WTC11 (cell line): ENCODE measurements around the gene ADGRL1. TPM values are rescaled to one million over a fixed set of nuclear protein-coding genes. Genes with fewer than 3 reads are reported as not detected.
A peak's percentile ranks its signal among the peaks of the same experiment; 100 is the strongest.

ENCODE experiments used
- ATAC-seq: fragments of 200-7000 bp; cut with Tn5 transposase; 2 replicates; pipeline ENCODE4 v1.10.0; 2021; ENCODE audit warnings: mild to moderate bottlenecking, moderate library complexity
- CTCF ChIA-PET: fragments of 300-600 bp; sonication (Branson Sonifier 250); formaldehyde crosslinking; loops from one replicate; lab custom pipeline; 2021; ENCODE audit warnings: antibody characterized with exemption; lab: Charles Lee
- POLR2A ChIA-PET: fragments of 350-600 bp; sonication (Branson Sonifier 250); formaldehyde crosslinking; loops from one replicate; lab custom pipeline; 2021; ENCODE audit warnings: antibody characterized with exemption; lab: Charles Lee
- DNase-seq: peaks from one replicate; pipeline ENCODE4 v3.0.0; 2021; ENCODE audit warnings: low spot score
- H3K27ac Mint-ChIP-seq: 2 replicates; pipeline ENCODE4 v1.8.0; 2021; ENCODE audit warnings: mixed read lengths
- H3K27me3 Mint-ChIP-seq: 2 replicates; pipeline ENCODE4 v1.8.0; 2021; ENCODE audit warnings: low read depth, mild to moderate bottlenecking, moderate library complexity, mixed read lengths
- H3K36me3 Mint-ChIP-seq: 2 replicates; pipeline ENCODE4 v1.8.0; 2021; ENCODE audit warnings: mixed read lengths
- H3K4me1 Mint-ChIP-seq: 2 replicates; pipeline ENCODE4 v1.8.0; 2022; ENCODE audit warnings: mixed read lengths
- H3K4me3 Mint-ChIP-seq: 2 replicates; pipeline ENCODE4 v1.8.0; 2021; ENCODE audit warnings: mild to moderate bottlenecking, moderate library complexity, mixed read lengths
- H3K9me3 Mint-ChIP-seq: 2 replicates; pipeline ENCODE4 v1.8.0; 2021; ENCODE audit warnings: mixed read lengths
- CREM ChIP-seq: sonication (generic); formaldehyde crosslinking; IDR thresholded peaks from 2 replicates; pipeline ENCODE4 v1.8.1; 2022; ENCODE audit warnings: mild to moderate bottlenecking, missing genetic modification reagents, moderate library complexity
- ETV6 ChIP-seq: sonication (generic); formaldehyde crosslinking; IDR thresholded peaks from 2 replicates; pipeline ENCODE4 v1.8.1; 2022; ENCODE audit warnings: mild to moderate bottlenecking, missing genetic modification reagents
- NFATC4 ChIP-seq: fragments of 250-450 bp; sonication (Bioruptor Pico); IDR thresholded peaks from 2 replicates; pipeline ENCODE4 v1.9.0; 2021; ENCODE audit warnings: mild to moderate bottlenecking
- NFYB ChIP-seq: sonication (generic); formaldehyde crosslinking; conservative IDR thresholded peaks from 2 replicates; pipeline ENCODE4 v1.8.0; 2022; ENCODE audit warnings: low read depth, missing genetic modification reagents
- OVOL2 ChIP-seq: fragments of 250-450 bp; sonication (Bioruptor Pico); IDR thresholded peaks from 2 replicates; pipeline ENCODE4 v1.9.0; 2021; ENCODE audit warnings: mild to moderate bottlenecking, borderline replicate concordance
- RELA ChIP-seq: sonication (generic); formaldehyde crosslinking; IDR thresholded peaks from 2 replicates; pipeline ENCODE4 v1.8.1; 2022; ENCODE audit warnings: missing genetic modification reagents, mild to moderate bottlenecking, borderline replicate concordance
- SP1 ChIP-seq: sonication (generic); formaldehyde crosslinking; conservative IDR thresholded peaks from 2 replicates; pipeline ENCODE4 v1.8.1; 2022; ENCODE audit warnings: missing genetic modification reagents
- TP53 ChIP-seq: sonication (generic); formaldehyde crosslinking; IDR thresholded peaks from 2 replicates; pipeline ENCODE4 v1.8.1; 2023; ENCODE audit warnings: mild to moderate bottlenecking, missing genetic modification reagents
- ZNF138 ChIP-seq: sonication (generic); formaldehyde crosslinking; conservative IDR thresholded peaks from 2 replicates; pipeline ENCODE4 v1.8.1; 2022; ENCODE audit warnings: mild to moderate bottlenecking, moderate library complexity, missing genetic modification reagents
- ZNF263 ChIP-seq: sonication (generic); formaldehyde crosslinking; IDR thresholded peaks from 2 replicates; pipeline ENCODE4 v1.8.1; 2022; ENCODE audit warnings: low read depth, mild to moderate bottlenecking, moderate library complexity, missing genetic modification reagents
- total RNA-seq: library from RNA; stranded (reverse); gene quantifications from 3 replicates; pipeline ENCODE4 v1.2.3, GENCODE V29; 2021
- TF ChIP-seq, protein P1 (sequence below): sonication (generic); formaldehyde crosslinking; IDR thresholded peaks from 2 replicates; pipeline ENCODE4 v1.8.0; 2022; ENCODE audit warnings: mild to moderate bottlenecking, missing genetic modification reagents
- TF ChIP-seq, protein P2 (sequence below): sonication (generic); formaldehyde crosslinking; IDR thresholded peaks from 2 replicates; pipeline ENCODE4 v1.8.1; 2023; ENCODE audit warnings: mild to moderate bottlenecking, moderate library complexity, missing genetic modification reagents
- TF ChIP-seq, protein P3 (sequence below): sonication (generic); formaldehyde crosslinking; conservative IDR thresholded peaks from 2 replicates; pipeline ENCODE4 v1.8.1; 2023; ENCODE audit warnings: mild to moderate bottlenecking, low read depth, missing genetic modification reagents, moderate library complexity
- TF ChIP-seq, protein P4 (sequence below): fragments of 250-450 bp; sonication (Bioruptor Pico); IDR thresholded peaks from 2 replicates; pipeline ENCODE4 v1.9.0; 2021; ENCODE audit warnings: moderate library complexity, mild to moderate bottlenecking, inconsistent platforms, borderline replicate concordance
- TF ChIP-seq, protein P5 (sequence below): sonication (generic); formaldehyde crosslinking; IDR thresholded peaks from 2 replicates; pipeline ENCODE4 v1.8.1; 2023; ENCODE audit warnings: mild to moderate bottlenecking, missing genetic modification reagents, moderate library complexity
- TF ChIP-seq, protein P6 (sequence below): sonication (generic); formaldehyde crosslinking; IDR thresholded peaks from 2 replicates; pipeline ENCODE4 v1.8.1; 2023; ENCODE audit warnings: mild to moderate bottlenecking, missing genetic modification reagents
- TF ChIP-seq, protein P7 (sequence below): fragments of 250-450 bp; sonication (Bioruptor Pico); IDR thresholded peaks from 2 replicates; pipeline ENCODE4 v1.8.0; 2021; ENCODE audit warnings: mild to moderate bottlenecking

Gene ADGRL1
- total RNA-seq, 1 experiment from 2014 or later = 128 TPM

DNA sequence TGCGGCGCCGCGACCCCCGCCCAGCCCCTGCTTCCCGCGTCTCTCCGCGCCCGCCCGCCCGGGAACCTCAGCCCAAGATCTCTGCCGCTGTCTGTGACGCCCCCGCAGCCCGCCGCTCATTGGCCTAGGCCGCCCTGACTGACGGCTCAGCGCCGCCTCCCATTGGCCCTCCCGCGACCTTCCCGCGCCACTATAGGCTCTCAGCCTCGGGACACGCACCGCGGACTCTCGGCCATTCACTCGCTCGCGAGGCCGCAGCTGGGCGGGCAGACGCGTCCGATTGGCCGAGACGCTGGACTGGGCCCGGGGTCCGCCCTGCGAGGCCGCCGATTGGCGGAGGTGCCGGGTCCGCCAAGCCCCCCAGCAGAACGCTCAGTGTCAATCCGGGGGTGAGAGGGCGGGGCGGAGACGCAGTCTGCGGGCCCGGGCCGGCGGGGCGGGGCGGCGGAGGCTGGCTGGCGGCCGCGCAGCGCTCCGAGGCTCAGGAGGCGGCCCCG is 88.3 kb downstream of the ADGRL1 start, which contains the start of gene PRKACA:
Gene PRKACA, minus strand, starts transcription at position 95 of the 497 bp plus-strand sequence. CDS start 215 bp downstream, outside the sequence.
- ATAC-seq = peak; percentile 94

DNA sequence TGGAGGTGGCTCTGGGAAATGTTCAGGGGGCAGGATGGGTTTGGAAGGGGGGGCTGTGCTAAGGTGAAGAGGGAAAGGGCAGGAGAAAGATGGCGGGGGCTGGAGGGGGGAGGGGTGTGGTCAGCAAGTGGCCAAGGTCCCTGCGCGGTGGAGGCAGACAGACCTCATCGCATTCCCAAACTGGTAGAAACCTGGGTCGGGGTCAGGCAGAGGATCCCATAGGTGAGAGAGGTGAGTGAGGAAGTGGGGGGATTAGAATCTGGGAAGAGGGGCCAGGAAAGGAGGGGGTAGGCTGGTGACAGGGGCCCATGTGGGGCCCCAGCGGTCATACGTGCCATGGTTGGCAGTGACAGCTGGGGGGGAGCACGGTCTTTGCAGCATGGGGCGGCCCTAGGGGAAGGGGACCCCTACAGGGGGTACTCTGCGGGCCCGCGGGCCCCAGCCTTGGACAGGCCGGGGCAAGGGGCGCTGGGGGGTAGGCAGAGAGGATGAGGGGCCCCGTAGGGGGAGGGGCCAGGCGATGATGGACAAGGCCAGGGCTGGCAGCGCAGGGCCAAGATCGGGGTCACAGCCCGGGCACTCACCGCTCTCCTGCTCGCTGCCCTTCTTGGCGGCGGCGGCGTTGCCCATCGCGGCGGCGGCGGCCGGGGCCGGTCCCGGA is 88.9 kb downstream of the ADGRL1 start:
- peaks cover 37% of the 10 kb centered on the region for H3K4me1 Mint-ChIP-seq
- H3K27ac Mint-ChIP-seq = no peak overlapping the region
- POLR2A ChIA-PET = interaction anchor here (1.2 kb wide), 1 partner anchor 19 kb away, joined by 5 read pairs; no protein-coding TSS in a partner anchor
- 0 out of 2 replicates have a peak, but pooled peaks cover 7% of the 10 kb centered on the region for H3K27me3 Mint-ChIP-seq
- no peaks in the 10 kb centered on the region for H3K9me3 Mint-ChIP-seq
- H3K4me3 Mint-ChIP-seq = peak overlapping the region; percentile 86
- TF ChIP-seq, protein P1, sequence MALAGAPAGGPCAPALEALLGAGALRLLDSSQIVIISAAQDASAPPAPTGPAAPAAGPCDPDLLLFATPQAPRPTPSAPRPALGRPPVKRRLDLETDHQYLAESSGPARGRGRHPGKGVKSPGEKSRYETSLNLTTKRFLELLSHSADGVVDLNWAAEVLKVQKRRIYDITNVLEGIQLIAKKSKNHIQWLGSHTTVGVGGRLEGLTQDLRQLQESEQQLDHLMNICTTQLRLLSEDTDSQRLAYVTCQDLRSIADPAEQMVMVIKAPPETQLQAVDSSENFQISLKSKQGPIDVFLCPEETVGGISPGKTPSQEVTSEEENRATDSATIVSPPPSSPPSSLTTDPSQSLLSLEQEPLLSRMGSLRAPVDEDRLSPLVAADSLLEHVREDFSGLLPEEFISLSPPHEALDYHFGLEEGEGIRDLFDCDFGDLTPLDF = no peak
- TF ChIP-seq, protein P2, sequence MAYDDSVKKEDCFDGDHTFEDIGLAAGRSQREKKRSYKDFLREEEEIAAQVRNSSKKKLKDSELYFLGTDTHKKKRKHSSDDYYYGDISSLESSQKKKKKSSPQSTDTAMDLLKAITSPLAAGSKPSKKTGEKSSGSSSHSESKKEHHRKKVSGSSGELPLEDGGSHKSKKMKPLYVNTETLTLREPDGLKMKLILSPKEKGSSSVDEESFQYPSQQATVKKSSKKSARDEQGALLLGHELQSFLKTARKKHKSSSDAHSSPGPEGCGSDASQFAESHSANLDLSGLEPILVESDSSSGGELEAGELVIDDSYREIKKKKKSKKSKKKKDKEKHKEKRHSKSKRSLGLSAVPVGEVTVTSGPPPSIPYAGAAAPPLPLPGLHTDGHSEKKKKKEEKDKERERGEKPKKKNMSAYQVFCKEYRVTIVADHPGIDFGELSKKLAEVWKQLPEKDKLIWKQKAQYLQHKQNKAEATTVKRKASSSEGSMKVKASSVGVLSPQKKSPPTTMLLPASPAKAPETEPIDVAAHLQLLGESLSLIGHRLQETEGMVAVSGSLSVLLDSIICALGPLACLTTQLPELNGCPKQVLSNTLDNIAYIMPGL (CRISPR knock-in tag) = no peak
- no peak for TF ChIP-seq ZNF263 (CRISPR knock-in tag)
- no peak for TF ChIP-seq ETV6 (CRISPR knock-in tag)
- TF ChIP-seq ZNF138 (CRISPR knock-in tag) = no peak
- TF ChIP-seq OVOL2 (CRISPR knock-in tag) = no peak
- no peak for TF ChIP-seq NFATC4 (CRISPR knock-in tag)
- ATAC-seq = 0 out of 2 replicates have a peak, but pooled peaks have one; percentile 0
- H3K36me3 Mint-ChIP-seq = no peaks in the 10 kb centered on the region
- CTCF ChIA-PET = interaction anchor here (1.0 to 3.7 kb wide), 5 partner anchors 20 to 289 kb away, joined by 3 to 19 read pairs (median 6); partner anchors contain the start of gene ASF1B
- DNase-seq = peak; percentile 32

More for the DNA sequence above, 88.3 kb downstream of the ADGRL1 start, which contains the start of gene PRKACA:
- Mint-ChIP-seq H3K4me3 (peak within 1 kb of the TSS; percentile 90), H3K27me3 (0 out of 2 replicates have a peak, but pooled peaks cover 7% of the 10 kb centered on the region), H3K9me3 (no peaks in the 10 kb centered on the region), H3K4me1 (peaks cover 32% of the 10 kb centered on the region), H3K27ac (peak within 1 kb of the TSS; percentile 98), H3K36me3 (0 out of 2 replicates have a peak, but pooled peaks cover 3% of the 10 kb centered on the region)
- ChIA-PET POLR2A (interaction anchor here (0.6 to 1.2 kb wide), 3 partner anchors 18 to 158 kb away, joined by 3 to 5 read pairs (median 5); partner anchors contain the start of gene ASF1B), CTCF (interaction anchor here (0.6 to 3.4 kb wide), 4 partner anchors 19 to 288 kb away, joined by 3 to 18 read pairs (median 6); partner anchors contain the start of gene ASF1B)
- TF ChIP-seq, protein P3, sequence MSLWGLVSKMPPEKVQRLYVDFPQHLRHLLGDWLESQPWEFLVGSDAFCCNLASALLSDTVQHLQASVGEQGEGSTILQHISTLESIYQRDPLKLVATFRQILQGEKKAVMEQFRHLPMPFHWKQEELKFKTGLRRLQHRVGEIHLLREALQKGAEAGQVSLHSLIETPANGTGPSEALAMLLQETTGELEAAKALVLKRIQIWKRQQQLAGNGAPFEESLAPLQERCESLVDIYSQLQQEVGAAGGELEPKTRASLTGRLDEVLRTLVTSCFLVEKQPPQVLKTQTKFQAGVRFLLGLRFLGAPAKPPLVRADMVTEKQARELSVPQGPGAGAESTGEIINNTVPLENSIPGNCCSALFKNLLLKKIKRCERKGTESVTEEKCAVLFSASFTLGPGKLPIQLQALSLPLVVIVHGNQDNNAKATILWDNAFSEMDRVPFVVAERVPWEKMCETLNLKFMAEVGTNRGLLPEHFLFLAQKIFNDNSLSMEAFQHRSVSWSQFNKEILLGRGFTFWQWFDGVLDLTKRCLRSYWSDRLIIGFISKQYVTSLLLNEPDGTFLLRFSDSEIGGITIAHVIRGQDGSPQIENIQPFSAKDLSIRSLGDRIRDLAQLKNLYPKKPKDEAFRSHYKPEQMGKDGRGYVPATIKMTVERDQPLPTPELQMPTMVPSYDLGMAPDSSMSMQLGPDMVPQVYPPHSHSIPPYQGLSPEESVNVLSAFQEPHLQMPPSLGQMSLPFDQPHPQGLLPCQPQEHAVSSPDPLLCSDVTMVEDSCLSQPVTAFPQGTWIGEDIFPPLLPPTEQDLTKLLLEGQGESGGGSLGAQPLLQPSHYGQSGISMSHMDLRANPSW (CRISPR knock-in tag) = no peak
- TF ChIP-seq NFYB (CRISPR knock-in tag) (peak; percentile 100), SP1 (CRISPR knock-in tag) (peak; percentile 84), TP53 (CRISPR knock-in tag) (no peak), CREM (CRISPR knock-in tag) (peak; percentile 46; the same call in 1 of the 2 replicates), RELA (CRISPR knock-in tag) (no peak)
- TF ChIP-seq, protein P4, sequence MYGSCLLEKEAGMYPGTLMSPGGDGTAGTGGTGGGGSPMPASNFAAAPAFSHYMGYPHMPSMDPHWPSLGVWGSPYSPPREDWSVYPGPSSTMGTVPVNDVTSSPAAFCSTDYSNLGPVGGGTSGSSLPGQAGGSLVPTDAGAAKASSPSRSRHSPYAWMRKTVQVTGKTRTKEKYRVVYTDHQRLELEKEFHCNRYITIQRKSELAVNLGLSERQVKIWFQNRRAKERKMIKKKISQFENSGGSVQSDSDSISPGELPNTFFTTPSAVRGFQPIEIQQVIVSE (CRISPR knock-in tag) = no peak
- TF ChIP-seq, protein P5, sequence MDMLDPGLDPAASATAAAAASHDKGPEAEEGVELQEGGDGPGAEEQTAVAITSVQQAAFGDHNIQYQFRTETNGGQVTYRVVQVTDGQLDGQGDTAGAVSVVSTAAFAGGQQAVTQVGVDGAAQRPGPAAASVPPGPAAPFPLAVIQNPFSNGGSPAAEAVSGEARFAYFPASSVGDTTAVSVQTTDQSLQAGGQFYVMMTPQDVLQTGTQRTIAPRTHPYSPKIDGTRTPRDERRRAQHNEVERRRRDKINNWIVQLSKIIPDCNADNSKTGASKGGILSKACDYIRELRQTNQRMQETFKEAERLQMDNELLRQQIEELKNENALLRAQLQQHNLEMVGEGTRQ (CRISPR knock-in tag) = peak; percentile 34; the same call in 1 of the 2 replicates
- TF ChIP-seq, protein P6, sequence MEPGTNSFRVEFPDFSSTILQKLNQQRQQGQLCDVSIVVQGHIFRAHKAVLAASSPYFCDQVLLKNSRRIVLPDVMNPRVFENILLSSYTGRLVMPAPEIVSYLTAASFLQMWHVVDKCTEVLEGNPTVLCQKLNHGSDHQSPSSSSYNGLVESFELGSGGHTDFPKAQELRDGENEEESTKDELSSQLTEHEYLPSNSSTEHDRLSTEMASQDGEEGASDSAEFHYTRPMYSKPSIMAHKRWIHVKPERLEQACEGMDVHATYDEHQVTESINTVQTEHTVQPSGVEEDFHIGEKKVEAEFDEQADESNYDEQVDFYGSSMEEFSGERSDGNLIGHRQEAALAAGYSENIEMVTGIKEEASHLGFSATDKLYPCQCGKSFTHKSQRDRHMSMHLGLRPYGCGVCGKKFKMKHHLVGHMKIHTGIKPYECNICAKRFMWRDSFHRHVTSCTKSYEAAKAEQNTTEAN = no peak
- TF ChIP-seq, protein P7, sequence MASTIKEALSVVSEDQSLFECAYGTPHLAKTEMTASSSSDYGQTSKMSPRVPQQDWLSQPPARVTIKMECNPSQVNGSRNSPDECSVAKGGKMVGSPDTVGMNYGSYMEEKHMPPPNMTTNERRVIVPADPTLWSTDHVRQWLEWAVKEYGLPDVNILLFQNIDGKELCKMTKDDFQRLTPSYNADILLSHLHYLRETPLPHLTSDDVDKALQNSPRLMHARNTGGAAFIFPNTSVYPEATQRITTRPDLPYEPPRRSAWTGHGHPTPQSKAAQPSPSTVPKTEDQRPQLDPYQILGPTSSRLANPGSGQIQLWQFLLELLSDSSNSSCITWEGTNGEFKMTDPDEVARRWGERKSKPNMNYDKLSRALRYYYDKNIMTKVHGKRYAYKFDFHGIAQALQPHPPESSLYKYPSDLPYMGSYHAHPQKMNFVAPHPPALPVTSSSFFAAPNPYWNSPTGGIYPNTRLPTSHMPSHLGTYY (CRISPR knock-in tag) = no peak
- peak; percentile 99 for DNase-seq
